GM10847 (cell line): Measurements from ENCODE around the gene ZFP36.

Source experiments
- POLR2A ChIP-seq: IDR thresholded peaks from 2 replicates; pipeline ENCODE4 v1.6.1; 2011; ENCODE audit not compliant: insufficient read length; ENCODE audit errors: extremely low read depth

ZFP36 gene

GRCh38 chr19:39380521-39381502, 25.8 kb upstream of the ZFP36 start:
- TF ChIP-seq POLR2A = no peak

- no peak for TF ChIP-seq POLR2A
Observed at GRCh38 chr19:39381910-39382611, 24.6 kb upstream of the ZFP36 start.

- TF ChIP-seq POLR2A = no peak
Observed at GRCh38 chr19:39382991-39383828, 23.4 kb upstream of the ZFP36 start.

- TF ChIP-seq POLR2A = no peak
Observed at GRCh38 chr19:39384839-39385568, 21.6 kb upstream of the ZFP36 start.

GRCh38 chr19:39385629-39386411, 20.8 kb upstream of the ZFP36 start:
- no peak for TF ChIP-seq POLR2A

- no peak for TF ChIP-seq POLR2A
Observed at GRCh38 chr19:39386557-39386956, 20.1 kb upstream of the ZFP36 start.

GRCh38 chr19:39388657-39389056, 18.0 kb upstream of the ZFP36 start:
- no peak for TF ChIP-seq POLR2A

GRCh38 chr19:39389631-39390414, 16.8 kb upstream of the ZFP36 start:
- no peak for TF ChIP-seq POLR2A

- no peak for TF ChIP-seq POLR2A
Observed at GRCh38 chr19:39390451-39390750, 16.2 kb upstream of the ZFP36 start.

- peak; percentile 91 for TF ChIP-seq POLR2A
Observed at GRCh38 chr19:39390751-39391437, 15.8 kb upstream of the ZFP36 start, which contains the start of the genes MED29 and PAF1. Gene MED29 (plus strand): TSS chr19:39391378. CDS start chr19:39391423, 45 bp downstream. Gene PAF1 (minus strand): TSS chr19:39391106. CDS start chr19:39390864, 242 bp downstream.

- TF ChIP-seq POLR2A = no peak
Observed at GRCh38 chr19:39397360-39398296, 9.0 kb upstream of the ZFP36 start.
